ENCODE data around the gene KAZN.

Gene KAZN

GRCh38 chr1:14768582-14769304 lies 170.3 kb downstream of the KAZN start:
- H3K36me3 ChIP-seq (ENCODE audit: control insufficient read depth in 1 of 2, insufficient read depth in 2 of 2, low read length in 2 of 2), result no peaks in the 10 kb centered on the region
- no peaks in the 10 kb centered on the region for H3K27me3 ChIP-seq (ENCODE audit: control insufficient read depth in 1 of 2, insufficient read depth in 2 of 2, low read length in 2 of 2)
- H3K27ac ChIP-seq (ENCODE audit: low read depth, low read length), result no peak overlapping the region
- H3K9ac ChIP-seq (ENCODE audit: low read depth in 1 of 2, low read length in 2 of 2), result no peak overlapping the region
- no peaks in the 10 kb centered on the region for H3K9me3 ChIP-seq (ENCODE audit: control insufficient read depth in 1 of 2, low read length in 2 of 2)
- no peaks in the 10 kb centered on the region for H3K4me1 ChIP-seq (ENCODE audit: control insufficient read depth in 1 of 2, insufficient read depth in 2 of 2, low read length in 2 of 2)
- H3K4me3 ChIP-seq (ENCODE audit: low read depth in 1 of 2, low read length in 2 of 2), result no peak overlapping the region

GRCh38 chr1:14769486-14770274 lies 171.2 kb downstream of the KAZN start:
- Histone ChIP-seq H3K4me1 (ENCODE audit: control insufficient read depth in 1 of 2, insufficient read depth in 2 of 2, low read length in 2 of 2) (no peaks in the 10 kb centered on the region), H3K9me3 (ENCODE audit: control insufficient read depth in 1 of 2, low read length in 2 of 2) (no peaks in the 10 kb centered on the region), H3K27me3 (ENCODE audit: control insufficient read depth in 1 of 2, insufficient read depth in 2 of 2, low read length in 2 of 2) (no peaks in the 10 kb centered on the region), H3K36me3 (ENCODE audit: control insufficient read depth in 1 of 2, insufficient read depth in 2 of 2, low read length in 2 of 2) (no peaks in the 10 kb centered on the region), H3K27ac (ENCODE audit: low read depth, low read length) (no peak overlapping the region), H3K9ac (ENCODE audit: low read depth in 1 of 2, low read length in 2 of 2) (no peak overlapping the region), H3K4me3 (ENCODE audit: low read depth in 1 of 2, low read length in 2 of 2) (no peak overlapping the region)

GRCh38 chr1:14773396-14774025 lies 175.0 kb downstream of the KAZN start:
- no peak overlapping the region for H3K4me3 ChIP-seq (ENCODE audit: low read depth in 1 of 2, low read length in 2 of 2)

GRCh38 chr1:14774225-14774624 lies 175.7 kb downstream of the KAZN start:
- Histone ChIP-seq H3K9me3 (ENCODE audit: control insufficient read depth in 1 of 2, low read length in 2 of 2) (no peaks in the 10 kb centered on the region), H3K27me3 (ENCODE audit: control insufficient read depth in 1 of 2, insufficient read depth in 2 of 2, low read length in 2 of 2) (no peaks in the 10 kb centered on the region), H3K4me1 (ENCODE audit: control insufficient read depth in 1 of 2, insufficient read depth in 2 of 2, low read length in 2 of 2) (no peaks in the 10 kb centered on the region), H3K27ac (ENCODE audit: low read depth, low read length) (no peak overlapping the region), H3K36me3 (ENCODE audit: control insufficient read depth in 1 of 2, insufficient read depth in 2 of 2, low read length in 2 of 2) (no peaks in the 10 kb centered on the region), H3K4me3 (ENCODE audit: low read depth in 1 of 2, low read length in 2 of 2) (no peak overlapping the region), H3K9ac (ENCODE audit: low read depth in 1 of 2, low read length in 2 of 2) (no peak overlapping the region)

More at GRCh38 chr1:14773396-14774025, 175.0 kb downstream of the KAZN start:
- Histone ChIP-seq H3K4me1 (ENCODE audit: control insufficient read depth in 1 of 2, insufficient read depth in 2 of 2, low read length in 2 of 2) (no peaks in the 10 kb centered on the region), H3K36me3 (ENCODE audit: control insufficient read depth in 1 of 2, insufficient read depth in 2 of 2, low read length in 2 of 2) (no peaks in the 10 kb centered on the region), H3K9me3 (ENCODE audit: control insufficient read depth in 1 of 2, low read length in 2 of 2) (no peaks in the 10 kb centered on the region), H3K27ac (ENCODE audit: low read depth, low read length) (no peak overlapping the region), H3K9ac (ENCODE audit: low read depth in 1 of 2, low read length in 2 of 2) (no peak overlapping the region), H3K27me3 (ENCODE audit: control insufficient read depth in 1 of 2, insufficient read depth in 2 of 2, low read length in 2 of 2) (no peaks in the 10 kb centered on the region)

- Histone ChIP-seq H3K27ac (ENCODE audit: low read depth, low read length) (no peak overlapping the region), H3K4me1 (ENCODE audit: control insufficient read depth in 1 of 2, insufficient read depth in 2 of 2, low read length in 2 of 2) (no peaks in the 10 kb centered on the region), H3K36me3 (ENCODE audit: control insufficient read depth in 1 of 2, insufficient read depth in 2 of 2, low read length in 2 of 2) (no peaks in the 10 kb centered on the region), H3K4me3 (ENCODE audit: low read depth in 1 of 2, low read length in 2 of 2) (no peak overlapping the region), H3K27me3 (ENCODE audit: control insufficient read depth in 1 of 2, insufficient read depth in 2 of 2, low read length in 2 of 2) (no peaks in the 10 kb centered on the region), H3K9ac (ENCODE audit: low read depth in 1 of 2, low read length in 2 of 2) (no peak overlapping the region), H3K9me3 (ENCODE audit: control insufficient read depth in 1 of 2, low read length in 2 of 2) (no peaks in the 10 kb centered on the region)
These were observed 176.5 kb downstream of the KAZN start for GRCh38 chr1:14774988-14775387.

- Histone ChIP-seq H3K4me1 (ENCODE audit: control insufficient read depth in 1 of 2, insufficient read depth in 2 of 2, low read length in 2 of 2) (no peaks in the 10 kb centered on the region), H3K36me3 (ENCODE audit: control insufficient read depth in 1 of 2, insufficient read depth in 2 of 2, low read length in 2 of 2) (no peaks in the 10 kb centered on the region), H3K9me3 (ENCODE audit: control insufficient read depth in 1 of 2, low read length in 2 of 2) (no peaks in the 10 kb centered on the region), H3K9ac (ENCODE audit: low read depth in 1 of 2, low read length in 2 of 2) (no peak overlapping the region), H3K27me3 (ENCODE audit: control insufficient read depth in 1 of 2, insufficient read depth in 2 of 2, low read length in 2 of 2) (no peaks in the 10 kb centered on the region), H3K27ac (ENCODE audit: low read depth, low read length) (no peak overlapping the region), H3K4me3 (ENCODE audit: low read depth in 1 of 2, low read length in 2 of 2) (no peak overlapping the region)
These were observed 176.9 kb downstream of the KAZN start for GRCh38 chr1:14775434-14775833.

- no peaks in the 10 kb centered on the region for H3K36me3 ChIP-seq (ENCODE audit: control insufficient read depth in 1 of 2, insufficient read depth in 2 of 2, low read length in 2 of 2)
- H3K4me1 ChIP-seq (ENCODE audit: control insufficient read depth in 1 of 2, insufficient read depth in 2 of 2, low read length in 2 of 2), result no peaks in the 10 kb centered on the region
- no peaks in the 10 kb centered on the region for H3K27me3 ChIP-seq (ENCODE audit: control insufficient read depth in 1 of 2, insufficient read depth in 2 of 2, low read length in 2 of 2)
- H3K27ac ChIP-seq (ENCODE audit: low read depth, low read length), result no peak overlapping the region
- H3K4me3 ChIP-seq (ENCODE audit: low read depth in 1 of 2, low read length in 2 of 2), result no peak overlapping the region
- no peak overlapping the region for H3K9ac ChIP-seq (ENCODE audit: low read depth in 1 of 2, low read length in 2 of 2)
- no peaks in the 10 kb centered on the region for H3K9me3 ChIP-seq (ENCODE audit: control insufficient read depth in 1 of 2, low read length in 2 of 2)
These were observed 179.3 kb downstream of the KAZN start for GRCh38 chr1:14777516-14778506.

GRCh38 chr1:14778541-14778897 lies 180.0 kb downstream of the KAZN start:
- Histone ChIP-seq H3K9me3 (ENCODE audit: control insufficient read depth in 1 of 2, low read length in 2 of 2) (no peaks in the 10 kb centered on the region), H3K4me3 (ENCODE audit: low read depth in 1 of 2, low read length in 2 of 2) (no peak overlapping the region), H3K9ac (ENCODE audit: low read depth in 1 of 2, low read length in 2 of 2) (no peak overlapping the region), H3K27me3 (ENCODE audit: control insufficient read depth in 1 of 2, insufficient read depth in 2 of 2, low read length in 2 of 2) (no peaks in the 10 kb centered on the region), H3K27ac (ENCODE audit: low read depth, low read length) (no peak overlapping the region), H3K4me1 (ENCODE audit: control insufficient read depth in 1 of 2, insufficient read depth in 2 of 2, low read length in 2 of 2) (no peaks in the 10 kb centered on the region), H3K36me3 (ENCODE audit: control insufficient read depth in 1 of 2, insufficient read depth in 2 of 2, low read length in 2 of 2) (no peaks in the 10 kb centered on the region)

GRCh38 chr1:14778898-14779865 lies 180.7 kb downstream of the KAZN start:
- H3K27ac ChIP-seq (ENCODE audit: low read depth, low read length), result no peak overlapping the region
- H3K4me3 ChIP-seq (ENCODE audit: low read depth in 1 of 2, low read length in 2 of 2), result no peak overlapping the region
- H3K9ac ChIP-seq (ENCODE audit: low read depth in 1 of 2, low read length in 2 of 2), result no peak overlapping the region
- H3K9me3 ChIP-seq (ENCODE audit: control insufficient read depth in 1 of 2, low read length in 2 of 2), result no peaks in the 10 kb centered on the region
- no peaks in the 10 kb centered on the region for H3K27me3 ChIP-seq (ENCODE audit: control insufficient read depth in 1 of 2, insufficient read depth in 2 of 2, low read length in 2 of 2)
- no peaks in the 10 kb centered on the region for H3K4me1 ChIP-seq (ENCODE audit: control insufficient read depth in 1 of 2, insufficient read depth in 2 of 2, low read length in 2 of 2)
- no peaks in the 10 kb centered on the region for H3K36me3 ChIP-seq (ENCODE audit: control insufficient read depth in 1 of 2, insufficient read depth in 2 of 2, low read length in 2 of 2)
